Measurements from ENCODE around the gene MYO1A. TPM values are rescaled to one million over a fixed set of nuclear protein-coding genes. Genes with fewer than 3 reads are reported as not detected.

Gene MYO1A
- total and polyA plus RNA-seq, 2 of the 13 experiments (the other 11 are each of a cell fraction or from before 2014, with no cell fraction given) = 5.3 to 6.0 TPM

- WGBS (ENCODE audit: low lambda C conversion rate) = 94% methylated on average over 24 of the region's 26 CpGs
- no peak for DNase-seq (ENCODE audit: low spot score)
- CTCF ChIA-PET (ENCODE audit: low intra/inter-chr PET ratio, low total read pairs) = no interaction called here
- H4K20me1 ChIP-seq (ENCODE audit: insufficient read depth, low read length) = no peaks in the 10 kb centered on the region
- intact Hi-C loops (cut with micrococcal nuclease; ENCODE audit: unreplicated experiment) (no loop called here), in situ Hi-C loops (cut with HindIII; ENCODE audit: extremely low pct_ligation_motif_present, low pct_unique_long_range_greater_than_20kb) (no loop called here)
- no peaks in the 10 kb centered on the region for H3K9me3 ChIP-seq (ENCODE audit: low read length)
- no peak overlapping the region for H2AFZ ChIP-seq (ENCODE audit: low read length)
- no peaks in the 10 kb centered on the region; a peak in 1 of 5 replicates for H3K27me3 ChIP-seq (ENCODE audit: control insufficient read depth in 1 of 2, insufficient read depth in 2 of 2, low read length in 2 of 2)
- no TSS peak for BruUV-seq (replicated peaks)
- no peak overlapping the region for H3K27ac ChIP-seq (ENCODE audit: extremely low read length, insufficient read depth, low read length)
- no peak overlapping the region for H3K4me3 ChIP-seq (replicated peaks in 1 of 3; ENCODE audit: insufficient read depth in 1 of 3, low read depth in 2 of 3, low read length in 3 of 3)
- no peak overlapping the region for H3K9ac ChIP-seq (ENCODE audit: insufficient read depth, low read depth, low read length)
- H3K4me1 ChIP-seq (ENCODE audit: insufficient read depth, low read length) = peaks cover 15% of the 10 kb centered on the region; the same call in 1 of the 2 replicates
- no peak for FAIRE-seq
- H3K4me2 ChIP-seq (ENCODE audit: low read depth, low read length) = no peak overlapping the region
- no peak; the same call in 2 of the 3 replicates for ATAC-seq
- POLR2A ChIA-PET = no interaction called here
- no peaks in the 10 kb centered on the region for H3K79me2 ChIP-seq (ENCODE audit: insufficient read depth, low read length)
- TF ChIP-seq ZNF687 (CRISPR knock-in tag; IDR thresholded peaks at IDR 0.05) (peak; percentile 11; the same call in 1 of the 2 replicates), NR2C2 (CRISPR knock-in tag; IDR thresholded peaks at IDR 0.05; ENCODE audit: borderline replicate concordance) (no peak)
- peaks cover 0 to 2% of the 10 kb centered on the region in 2 experiments; a peak in 1 of 5 replicates for H3K36me3 ChIP-seq (replicated peaks in 1 of 2; ENCODE audit: control insufficient read depth in 1 of 2, insufficient read depth in 2 of 2, low read length in 2 of 2)
Observed at GRCh38 chr12:56995201-56995929, 54.6 kb downstream of the MYO1A start.

Measured in HepG2 (cell line).